NCI-H82 treated with DMSO at 0.1 percent for 48 hours (cell line): ENCODE data around the gene MRGPRG.

Experiments used
- DNase-seq: peaks from one replicate; lab custom pipeline; 2025; ENCODE audit not compliant: unreplicated experiment; lab: John Stamatoyannopoulos, UW

MRGPRG gene

GRCh38 chr11:3225826-3226750, 7.5 kb upstream of the MRGPRG start:
- no peak for DNase-seq

GRCh38 chr11:3225159-3225758, 6.6 kb upstream of the MRGPRG start:
- no peak for DNase-seq

- DNase-seq, result no peak
Measured at GRCh38 chr11:3224401-3225057, 5.9 kb upstream of the MRGPRG start.

- no peak for DNase-seq
Measured at GRCh38 chr11:3223932-3224381, 5.3 kb upstream of the MRGPRG start.

- DNase-seq, result no peak
Measured at GRCh38 chr11:3222941-3223915, 4.6 kb upstream of the MRGPRG start.

GRCh38 chr11:3222003-3222855, 3.6 kb upstream of the MRGPRG start:
- no peak for DNase-seq

GRCh38 chr11:3221408-3222002, 2.9 kb upstream of the MRGPRG start:
- no peak for DNase-seq

- DNase-seq, result no peak
Measured at GRCh38 chr11:3220521-3221407, 2.2 kb upstream of the MRGPRG start.

- DNase-seq, result no peak
Measured at GRCh38 chr11:3220101-3220500, 1.5 kb upstream of the MRGPRG start.

GRCh38 chr11:3219281-3219892, 774 bp upstream of the MRGPRG start:
- no peak for DNase-seq

GRCh38 chr11:3217818-3218482, 663 bp downstream of the MRGPRG start:
- DNase-seq, result no peak

- no peak for DNase-seq
Measured at GRCh38 chr11:3216027-3216525, 2.5 kb downstream of the MRGPRG start.

GRCh38 chr11:3215346-3216026, 3.1 kb downstream of the MRGPRG start:
- no peak for DNase-seq

- no peak for DNase-seq
Measured at GRCh38 chr11:3214420-3214699, 4.3 kb downstream of the MRGPRG start.

- no peak for DNase-seq
Measured at GRCh38 chr11:3213659-3214419, 4.8 kb downstream of the MRGPRG start.

- no peak for DNase-seq
Measured at GRCh38 chr11:3208272-3208671, 10.3 kb downstream of the MRGPRG start.
